Loucy (cell line): ENCODE measurements around the gene CPNE2.

Source experiments
- CTCF ChIP-seq: fragments of 200-600 bp; sonication (generic); conservative IDR thresholded peaks from 2 replicates; pipeline ENCODE4 v1.5.1; 2014; ENCODE audit warnings: mild to moderate bottlenecking, antibody characterized with exemption, low read length
- EZH2phosphoT487 ChIP-seq: fragments of 200-600 bp; IDR thresholded peaks from 2 replicates; pipeline ENCODE4 v1.6.1; 2018; ENCODE audit warnings: antibody characterized with exemption, mild to moderate bottlenecking, moderate library complexity, borderline replicate concordance

GRCh38 chr16:57100445-57100844 is 8.1 kb downstream of the CPNE2 start:
- TF ChIP-seq CTCF (no peak), EZH2phosphoT487 (no peak)
